ENCODE data around the gene HAUS7.

DNA sequence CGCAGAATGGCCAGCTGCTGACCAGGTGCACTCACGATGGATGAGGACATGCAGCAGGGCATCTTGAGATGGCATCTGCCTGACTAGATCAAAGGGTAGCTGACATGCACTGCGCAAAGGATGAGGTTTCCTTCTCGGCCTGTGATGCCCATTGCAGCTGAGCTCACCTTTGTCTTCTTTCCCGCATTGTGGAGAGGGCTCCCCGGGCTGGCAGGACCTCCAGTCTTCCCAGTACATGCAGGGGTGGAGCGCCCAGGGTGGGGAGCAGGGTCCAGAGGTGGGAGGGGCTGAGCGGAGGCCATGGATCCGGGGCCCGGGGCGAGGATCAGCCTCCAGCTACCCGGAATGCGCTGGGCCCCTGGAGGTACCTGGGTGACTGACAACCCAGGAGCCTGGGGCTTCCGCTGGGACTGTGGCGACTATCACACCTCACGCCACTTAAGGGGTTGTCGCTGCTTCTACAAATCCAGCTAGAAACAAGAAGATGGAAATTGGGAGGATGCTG lies 36.5 kb downstream of the HAUS7 start:
- TF ChIP-seq, protein P1, sequence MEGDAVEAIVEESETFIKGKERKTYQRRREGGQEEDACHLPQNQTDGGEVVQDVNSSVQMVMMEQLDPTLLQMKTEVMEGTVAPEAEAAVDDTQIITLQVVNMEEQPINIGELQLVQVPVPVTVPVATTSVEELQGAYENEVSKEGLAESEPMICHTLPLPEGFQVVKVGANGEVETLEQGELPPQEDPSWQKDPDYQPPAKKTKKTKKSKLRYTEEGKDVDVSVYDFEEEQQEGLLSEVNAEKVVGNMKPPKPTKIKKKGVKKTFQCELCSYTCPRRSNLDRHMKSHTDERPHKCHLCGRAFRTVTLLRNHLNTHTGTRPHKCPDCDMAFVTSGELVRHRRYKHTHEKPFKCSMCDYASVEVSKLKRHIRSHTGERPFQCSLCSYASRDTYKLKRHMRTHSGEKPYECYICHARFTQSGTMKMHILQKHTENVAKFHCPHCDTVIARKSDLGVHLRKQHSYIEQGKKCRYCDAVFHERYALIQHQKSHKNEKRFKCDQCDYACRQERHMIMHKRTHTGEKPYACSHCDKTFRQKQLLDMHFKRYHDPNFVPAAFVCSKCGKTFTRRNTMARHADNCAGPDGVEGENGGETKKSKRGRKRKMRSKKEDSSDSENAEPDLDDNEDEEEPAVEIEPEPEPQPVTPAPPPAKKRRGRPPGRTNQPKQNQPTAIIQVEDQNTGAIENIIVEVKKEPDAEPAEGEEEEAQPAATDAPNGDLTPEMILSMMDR (IDR thresholded peaks at IDR 0.05), result no peak
- TF ChIP-seq, protein P2, sequence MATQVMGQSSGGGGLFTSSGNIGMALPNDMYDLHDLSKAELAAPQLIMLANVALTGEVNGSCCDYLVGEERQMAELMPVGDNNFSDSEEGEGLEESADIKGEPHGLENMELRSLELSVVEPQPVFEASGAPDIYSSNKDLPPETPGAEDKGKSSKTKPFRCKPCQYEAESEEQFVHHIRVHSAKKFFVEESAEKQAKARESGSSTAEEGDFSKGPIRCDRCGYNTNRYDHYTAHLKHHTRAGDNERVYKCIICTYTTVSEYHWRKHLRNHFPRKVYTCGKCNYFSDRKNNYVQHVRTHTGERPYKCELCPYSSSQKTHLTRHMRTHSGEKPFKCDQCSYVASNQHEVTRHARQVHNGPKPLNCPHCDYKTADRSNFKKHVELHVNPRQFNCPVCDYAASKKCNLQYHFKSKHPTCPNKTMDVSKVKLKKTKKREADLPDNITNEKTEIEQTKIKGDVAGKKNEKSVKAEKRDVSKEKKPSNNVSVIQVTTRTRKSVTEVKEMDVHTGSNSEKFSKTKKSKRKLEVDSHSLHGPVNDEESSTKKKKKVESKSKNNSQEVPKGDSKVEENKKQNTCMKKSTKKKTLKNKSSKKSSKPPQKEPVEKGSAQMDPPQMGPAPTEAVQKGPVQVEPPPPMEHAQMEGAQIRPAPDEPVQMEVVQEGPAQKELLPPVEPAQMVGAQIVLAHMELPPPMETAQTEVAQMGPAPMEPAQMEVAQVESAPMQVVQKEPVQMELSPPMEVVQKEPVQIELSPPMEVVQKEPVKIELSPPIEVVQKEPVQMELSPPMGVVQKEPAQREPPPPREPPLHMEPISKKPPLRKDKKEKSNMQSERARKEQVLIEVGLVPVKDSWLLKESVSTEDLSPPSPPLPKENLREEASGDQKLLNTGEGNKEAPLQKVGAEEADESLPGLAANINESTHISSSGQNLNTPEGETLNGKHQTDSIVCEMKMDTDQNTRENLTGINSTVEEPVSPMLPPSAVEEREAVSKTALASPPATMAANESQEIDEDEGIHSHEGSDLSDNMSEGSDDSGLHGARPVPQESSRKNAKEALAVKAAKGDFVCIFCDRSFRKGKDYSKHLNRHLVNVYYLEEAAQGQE (IDR thresholded peaks at IDR 0.05; ENCODE audit: insufficient read depth in 1 of 2, low read depth in 2 of 2, low read length in 1 of 2), result no peak
